NCI-H2196 treated with DMSO at 0.1 percent for 48 hours (cell line): ENCODE results near the gene PFN4.
"Not testable (repeated sequence)": the region's sequence is repeated elsewhere in the genome, so short reads cannot be mapped to it uniquely, and the experiment has no call there.

Experiments used
- DNase-seq: peaks from one replicate; lab custom pipeline; 2025; ENCODE audit not compliant: unreplicated experiment; lab: John Stamatoyannopoulos, UW

PFN4 gene

DNA sequence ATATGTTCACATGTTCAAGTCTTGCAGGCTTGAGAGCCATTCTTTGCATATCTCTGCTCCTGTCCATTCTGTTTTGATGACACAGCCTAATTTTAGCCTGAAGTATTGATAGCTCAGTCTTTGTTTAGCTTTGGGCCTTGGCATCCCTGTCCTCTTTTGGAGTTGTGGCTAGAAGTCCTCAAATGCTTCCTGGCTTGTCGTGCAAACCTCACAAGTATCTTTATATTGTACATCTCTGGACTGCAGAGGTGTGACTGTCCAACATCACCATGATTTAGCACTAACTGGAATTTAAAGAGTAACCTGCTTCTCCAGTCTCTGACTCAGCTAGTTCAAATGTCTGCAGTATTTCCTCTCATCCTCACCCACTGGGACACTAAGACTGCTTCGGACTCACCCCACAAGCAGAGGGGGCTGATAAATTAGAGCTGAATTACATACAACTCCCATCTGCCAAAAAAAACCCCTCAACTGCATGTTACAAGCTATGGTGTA is 11.7 kb downstream of the PFN4 start:
- DNase-seq, result no peak

DNA sequence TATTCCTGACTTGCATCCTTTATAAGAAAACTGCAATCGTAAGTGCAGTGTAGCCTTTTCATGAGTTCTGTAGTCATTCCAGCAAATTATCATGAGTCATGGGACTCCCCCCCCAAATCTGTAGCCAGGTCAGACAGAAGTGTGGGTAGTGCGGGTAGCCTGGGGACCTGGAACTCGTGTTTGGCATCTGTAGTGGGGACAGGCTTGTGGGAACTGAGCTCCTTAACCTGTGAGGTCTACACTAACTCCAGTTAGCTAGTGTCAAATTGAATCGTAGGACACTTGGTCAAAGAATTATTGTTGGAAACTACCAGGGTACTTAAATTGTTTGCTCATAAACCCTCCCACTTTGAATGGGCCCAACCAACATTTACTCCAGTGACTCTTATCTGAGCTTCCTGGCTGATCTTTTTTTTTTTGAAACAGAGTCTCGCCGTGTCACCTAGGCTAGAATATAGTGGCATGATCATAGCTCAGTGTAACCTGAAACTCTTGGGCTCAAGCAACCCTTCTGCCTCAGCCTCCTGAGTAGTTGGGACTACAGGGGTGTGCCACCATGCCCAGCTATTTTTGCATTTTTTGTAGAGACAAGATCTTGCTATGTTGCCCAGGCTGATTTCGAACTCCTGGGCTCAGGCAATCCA is 12.4 kb downstream of the PFN4 start:
- DNase-seq, result no peak

DNA sequence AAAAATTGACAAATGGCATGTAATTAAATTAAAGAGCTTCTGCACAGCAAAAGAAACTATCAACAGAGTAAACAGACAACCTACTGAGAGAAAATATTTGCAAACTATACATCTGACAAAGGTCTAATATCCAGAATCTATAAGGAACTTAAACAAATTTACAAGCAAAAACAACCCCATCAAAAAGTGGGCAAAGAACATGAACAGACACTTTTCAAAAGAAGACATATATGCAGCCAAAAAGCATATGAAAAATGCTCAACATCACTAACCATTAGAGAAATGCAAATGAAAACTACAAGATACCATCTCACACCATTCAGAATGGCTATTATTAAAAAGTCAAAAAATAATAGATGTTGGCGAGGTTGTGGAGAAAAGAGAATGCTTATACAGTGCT is 13.7 kb downstream of the PFN4 start:
- not testable (repeated sequence) for DNase-seq

DNA sequence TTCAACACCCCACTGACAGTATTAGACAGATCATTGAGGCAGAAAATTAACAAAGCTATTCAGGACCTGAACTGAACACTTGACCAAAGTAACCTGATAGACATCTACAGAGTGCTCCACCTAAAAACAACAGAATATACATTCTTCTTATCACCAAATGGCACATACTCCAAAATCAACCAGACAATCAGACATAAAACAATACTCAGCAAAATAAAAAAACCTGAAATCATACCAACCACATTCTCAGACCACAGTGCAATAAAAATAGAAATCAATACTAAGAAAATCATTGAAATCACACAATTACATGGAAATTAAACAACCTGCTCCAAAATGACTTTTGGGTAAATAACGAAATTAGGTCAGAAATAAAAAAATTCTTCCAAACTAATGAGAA is 15.8 kb downstream of the PFN4 start:
- DNase-seq, result no peak

DNA sequence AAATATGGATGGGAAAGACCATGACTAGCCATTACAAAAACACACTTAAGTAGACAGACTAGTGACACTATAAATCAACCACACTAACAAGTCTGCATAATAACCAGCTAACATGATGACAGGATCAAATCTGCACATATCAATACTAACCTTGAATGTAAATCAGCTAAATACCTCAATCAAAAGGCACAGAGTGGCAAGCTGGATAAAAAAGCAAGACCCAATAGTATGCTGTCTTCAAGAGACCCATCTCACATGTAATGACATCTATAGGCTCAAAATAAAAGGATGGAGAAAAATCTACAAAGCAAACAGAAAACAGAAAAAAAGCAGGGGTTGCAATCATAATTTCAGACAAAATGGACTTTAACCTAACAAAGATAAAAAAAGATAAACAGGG is 16.3 kb downstream of the PFN4 start:
- no peak for DNase-seq

DNA sequence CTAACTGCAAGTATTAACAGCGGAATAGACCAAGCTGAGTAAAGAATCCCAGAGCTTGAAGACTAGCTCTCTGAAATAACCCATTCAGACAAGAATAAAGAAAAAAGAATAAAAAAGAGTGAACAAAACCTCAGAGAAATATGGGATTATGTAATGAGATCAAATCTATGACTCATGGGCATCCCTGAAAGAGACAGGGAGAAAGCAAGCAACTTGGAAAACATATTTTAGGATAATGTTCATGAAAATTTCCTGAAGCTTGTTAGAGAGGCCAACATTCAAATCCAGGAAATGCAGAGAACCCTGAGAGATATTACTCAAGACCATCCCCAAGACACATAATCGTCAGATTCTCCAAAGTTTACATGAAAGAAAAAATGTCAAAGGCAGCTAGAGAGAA is 17.3 kb downstream of the PFN4 start:
- DNase-seq, result no peak

DNA sequence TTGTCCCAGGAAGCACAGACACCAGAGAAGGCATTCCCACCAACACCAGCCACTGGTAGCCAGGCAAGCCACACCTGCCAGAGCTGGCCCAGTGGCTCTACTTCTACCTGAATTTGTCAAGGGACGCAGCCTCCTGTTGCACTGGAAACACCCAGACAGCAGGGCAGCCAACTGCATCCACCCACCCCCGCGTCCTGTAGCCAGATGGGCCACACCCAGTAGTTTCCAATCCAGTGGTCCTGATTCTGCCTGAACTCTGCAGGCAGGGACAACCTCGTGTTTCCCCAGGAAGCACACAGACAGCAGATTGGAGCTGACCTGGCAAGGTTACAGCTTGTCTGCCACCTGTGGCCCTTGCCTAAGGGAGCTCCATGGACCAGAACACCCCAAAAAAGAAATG is 18.2 kb downstream of the PFN4 start:
- DNase-seq, result no peak

DNA sequence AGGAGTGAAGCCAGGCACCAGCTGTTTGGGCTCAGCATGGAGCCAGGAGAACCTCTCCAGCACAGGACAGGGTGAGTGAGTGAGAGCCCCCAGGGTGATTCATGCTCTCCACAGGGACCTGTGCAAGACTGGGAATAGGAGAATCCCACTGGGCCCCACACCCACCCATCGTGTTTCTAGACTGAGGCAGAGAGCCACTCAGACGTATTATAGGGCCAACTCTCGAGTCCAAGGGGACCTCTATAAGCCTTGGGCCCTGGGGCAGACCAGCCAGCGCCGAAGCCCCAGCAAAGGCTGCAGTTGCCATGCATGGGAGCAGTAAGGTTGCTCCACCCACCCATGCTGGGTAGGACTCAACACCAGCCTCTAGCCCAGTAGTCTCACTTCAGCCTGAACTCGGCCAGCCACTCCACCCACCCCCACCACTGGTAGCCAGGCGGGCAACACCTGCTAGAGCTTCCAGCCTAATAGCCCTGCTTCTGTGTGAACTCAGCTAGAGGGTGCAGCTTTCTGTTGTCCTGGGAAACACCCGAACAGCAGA is 19.0 kb downstream of the PFN4 start:
- no peak for DNase-seq

DNA sequence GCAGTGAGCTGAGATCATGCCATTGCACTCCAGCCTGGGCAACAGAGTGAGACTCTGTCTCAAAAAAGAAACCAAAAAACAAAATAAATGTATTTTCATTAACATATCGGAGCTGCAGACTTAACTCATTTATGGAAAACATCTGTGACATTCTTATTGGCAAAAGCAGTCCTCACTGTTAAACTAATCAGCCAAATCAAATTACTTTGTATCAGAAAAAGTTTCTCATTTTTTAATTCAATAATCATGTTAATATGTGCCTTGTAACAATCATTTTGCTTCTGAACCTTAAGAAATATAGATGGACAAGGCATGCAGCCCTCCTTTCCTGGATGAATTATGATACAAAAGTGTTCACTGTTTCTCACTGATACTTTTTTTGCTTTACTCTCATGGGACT is 20.5 kb downstream of the PFN4 start:
- DNase-seq, result no peak

DNA sequence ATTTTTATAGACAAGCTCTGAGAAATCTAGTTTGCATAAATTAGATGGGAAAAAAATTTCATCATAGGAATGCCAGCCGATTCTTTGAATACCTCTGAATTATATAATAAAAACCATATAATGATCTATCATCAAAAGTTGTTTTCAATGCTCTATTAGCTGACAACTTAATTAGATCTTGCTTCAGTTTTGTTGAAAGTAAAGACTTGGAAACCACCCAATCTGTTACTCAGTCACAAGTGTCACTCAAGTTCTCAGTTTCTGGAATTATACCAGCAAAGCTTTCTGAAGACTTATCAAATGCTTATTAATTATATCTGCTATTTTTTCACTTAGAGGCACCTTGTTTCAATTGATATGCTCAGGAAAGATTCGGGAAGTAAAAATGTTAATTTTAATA is 21.1 kb downstream of the PFN4 start:
- no peak for DNase-seq

DNA sequence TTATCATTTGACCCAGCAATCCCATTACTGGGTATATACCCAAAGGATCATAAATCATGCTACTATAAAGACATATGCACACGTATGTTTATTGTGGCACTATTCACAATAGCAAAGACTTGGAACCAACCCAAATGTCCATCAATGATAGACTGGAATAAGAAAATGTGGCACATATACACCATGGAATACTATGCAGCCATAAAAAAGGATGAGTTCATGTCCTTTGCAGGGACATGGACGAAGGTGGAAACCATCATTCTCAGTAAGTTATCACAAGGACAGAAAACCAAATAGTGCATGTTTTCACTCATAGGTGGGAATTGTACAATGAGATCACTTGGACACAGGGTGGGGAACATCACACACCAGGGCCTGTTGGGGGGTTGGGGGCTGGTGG is 22.4 kb downstream of the PFN4 start:
- DNase-seq, result not testable (repeated sequence)

DNA sequence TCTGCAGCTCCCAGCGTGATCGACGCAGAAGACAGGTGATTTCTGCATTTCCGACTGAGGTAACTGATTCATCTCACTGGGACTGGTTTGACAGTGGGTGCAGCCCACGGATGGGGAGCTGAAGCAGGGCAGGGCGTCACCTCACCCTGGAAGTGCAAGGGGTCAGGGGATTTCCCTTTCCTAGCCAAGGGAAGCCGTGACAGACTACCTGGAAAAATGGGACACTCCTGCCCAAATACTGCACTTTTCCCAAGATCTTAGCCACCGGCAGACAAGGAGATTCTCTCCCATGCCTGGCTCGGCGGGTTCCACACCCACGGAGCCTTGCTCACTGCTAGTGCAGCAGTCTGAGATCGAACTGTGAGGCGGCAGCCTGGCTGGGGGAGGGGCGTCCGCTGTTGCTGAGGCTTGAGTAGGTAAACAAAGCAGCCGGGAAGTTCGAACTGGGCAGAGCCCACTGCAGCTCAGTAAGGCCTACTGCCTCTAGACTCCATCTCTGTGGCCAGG is 27.9 kb downstream of the PFN4 start:
- DNase-seq, result not testable (repeated sequence)

DNA sequence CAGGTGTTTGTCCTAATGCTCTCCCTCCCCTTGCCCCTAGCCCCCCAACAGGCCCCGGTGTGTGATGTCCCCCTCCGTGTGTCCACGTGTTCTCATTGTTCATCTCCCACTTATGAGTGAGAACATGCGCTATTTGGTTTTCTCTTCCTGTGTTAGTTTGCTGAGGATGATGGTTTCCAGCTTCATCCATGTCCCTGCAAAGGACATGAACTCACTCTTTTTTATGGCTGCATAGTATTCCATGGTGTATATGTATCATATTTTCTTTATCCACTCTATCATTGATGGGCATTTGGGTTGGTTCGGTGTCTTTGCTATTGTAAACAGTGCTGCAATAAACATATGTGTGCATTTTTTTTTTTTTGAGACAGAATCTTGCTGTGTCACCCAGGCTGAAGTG is 29.9 kb downstream of the PFN4 start:
- not testable (repeated sequence) for DNase-seq

DNA sequence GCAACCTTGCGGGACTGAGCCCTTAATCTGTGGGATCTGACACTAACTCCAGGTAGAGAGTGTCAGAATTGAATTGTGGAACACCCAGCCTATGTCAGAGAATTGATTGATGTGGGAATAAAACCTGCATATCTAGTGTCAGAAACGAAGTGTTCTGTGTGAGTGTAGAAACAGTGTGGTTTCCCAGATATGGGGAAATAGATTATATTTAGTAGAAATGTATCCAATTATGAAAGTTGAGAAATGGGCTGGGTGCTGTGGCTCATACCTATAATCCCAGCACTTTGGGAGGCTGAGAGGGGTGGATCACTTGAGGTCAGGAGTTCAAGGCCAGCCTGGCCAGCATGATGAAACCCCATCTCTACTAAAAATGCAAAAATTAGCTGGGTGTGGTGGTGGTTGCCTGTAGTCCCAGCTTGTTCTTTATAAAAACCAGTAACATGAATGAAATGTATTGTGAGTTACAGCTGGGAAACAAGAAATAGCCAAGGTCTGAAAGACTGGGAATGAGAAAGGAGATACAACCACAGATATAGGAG is 34.2 kb downstream of the PFN4 start:
- DNase-seq, result no peak

DNA sequence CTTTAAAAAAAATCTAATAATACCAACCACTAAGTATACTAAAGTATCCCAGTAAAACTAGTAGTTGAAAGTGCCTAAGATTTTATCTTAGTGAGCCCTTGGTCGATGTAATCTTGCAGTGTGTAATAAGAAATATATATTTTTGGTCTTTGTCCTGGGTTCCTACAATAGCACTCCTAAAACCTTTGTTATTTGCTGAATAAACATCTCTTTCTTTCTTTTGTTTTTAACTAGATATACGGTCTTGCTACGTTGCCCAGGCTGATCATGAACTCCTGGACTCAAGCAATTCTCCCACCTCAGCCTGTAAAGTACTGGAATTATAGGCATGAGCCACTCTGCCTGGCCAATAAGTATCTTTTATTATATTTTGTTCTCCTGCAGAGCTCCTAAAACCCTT is 36.1 kb downstream of the PFN4 start:
- DNase-seq, result no peak

DNA sequence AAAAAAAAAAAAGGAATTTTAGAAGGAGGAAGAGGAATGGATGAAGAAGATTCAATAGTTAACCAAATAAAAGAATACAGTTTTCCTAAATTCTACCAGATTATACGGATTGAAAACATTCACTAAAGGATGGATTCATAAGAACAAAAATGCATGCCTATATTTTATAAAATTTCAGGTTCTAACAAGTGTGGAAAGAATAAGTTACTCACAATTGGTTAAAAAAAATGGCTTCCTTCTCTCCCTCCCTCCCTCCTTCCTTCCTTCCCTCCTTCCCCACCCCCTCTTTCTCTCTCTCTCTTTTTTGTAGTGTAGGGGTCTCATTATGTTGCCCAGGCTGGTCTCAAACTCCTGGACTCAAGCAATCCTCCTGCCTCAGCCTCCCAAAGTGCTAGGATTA is 36.9 kb downstream of the PFN4 start:
- DNase-seq, result no peak

DNA sequence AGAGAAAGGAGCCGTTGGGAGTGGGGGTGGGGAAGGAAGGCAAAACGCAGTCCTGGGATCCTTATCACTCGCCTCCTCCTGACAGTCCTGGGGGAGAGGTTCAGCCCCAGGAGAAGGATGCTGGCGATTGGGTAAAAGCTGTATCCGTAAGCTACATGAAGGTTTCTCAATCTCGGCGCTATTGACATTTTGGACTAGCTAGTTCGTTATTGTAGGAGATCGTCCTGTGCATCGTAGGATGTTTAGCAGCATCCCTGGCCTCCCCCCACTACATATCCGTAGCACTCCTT is 38.0 kb downstream of the PFN4 start:
- no peak for DNase-seq

DNA sequence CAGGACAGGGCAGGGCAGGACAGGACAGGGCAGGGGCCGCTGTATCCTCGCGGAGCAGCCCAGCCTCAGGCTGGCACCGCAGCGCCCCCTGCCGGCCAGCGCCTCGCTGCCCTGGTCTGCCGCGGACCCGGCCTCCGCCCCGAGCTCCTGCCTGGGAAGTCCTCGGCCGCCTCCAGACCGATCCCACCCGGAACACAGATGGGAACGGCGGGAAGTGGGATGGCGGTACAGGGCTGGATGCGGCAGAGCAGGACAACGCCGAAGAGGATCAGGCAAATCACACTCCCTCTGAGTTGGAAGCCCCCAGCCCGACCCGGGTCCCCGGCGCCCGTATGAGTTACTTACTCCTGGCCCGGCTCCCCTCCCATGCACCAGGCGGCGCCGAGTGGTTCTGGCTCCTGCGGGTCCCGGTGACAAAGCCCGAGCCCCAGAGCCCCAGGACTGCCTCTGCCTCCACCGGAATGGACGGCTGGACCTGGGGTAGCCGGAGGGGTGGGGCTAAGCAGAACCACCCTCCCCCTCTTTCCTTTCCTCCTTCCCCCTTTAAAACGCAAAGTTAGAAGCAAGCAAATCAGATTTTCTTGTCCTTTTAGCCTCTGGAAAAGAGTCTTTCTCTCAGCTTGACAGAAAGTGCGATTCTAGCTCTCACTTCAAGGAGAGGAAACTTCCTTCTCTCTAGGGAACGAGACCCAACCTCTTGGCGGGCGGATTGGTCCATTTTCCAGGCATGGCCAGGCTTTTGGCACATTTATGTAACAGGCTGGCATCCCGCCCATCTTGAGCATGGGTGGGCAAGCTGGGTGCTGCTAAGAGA is 38.5 kb downstream of the PFN4 start, which contains the start of gene TP53I3:
Gene TP53I3 (minus strand): TSS at position 449 of the 814 bp plus-strand sequence. CDS start 508 bp downstream, outside the sequence.
- DNase-seq, result peak; percentile 62

DNA sequence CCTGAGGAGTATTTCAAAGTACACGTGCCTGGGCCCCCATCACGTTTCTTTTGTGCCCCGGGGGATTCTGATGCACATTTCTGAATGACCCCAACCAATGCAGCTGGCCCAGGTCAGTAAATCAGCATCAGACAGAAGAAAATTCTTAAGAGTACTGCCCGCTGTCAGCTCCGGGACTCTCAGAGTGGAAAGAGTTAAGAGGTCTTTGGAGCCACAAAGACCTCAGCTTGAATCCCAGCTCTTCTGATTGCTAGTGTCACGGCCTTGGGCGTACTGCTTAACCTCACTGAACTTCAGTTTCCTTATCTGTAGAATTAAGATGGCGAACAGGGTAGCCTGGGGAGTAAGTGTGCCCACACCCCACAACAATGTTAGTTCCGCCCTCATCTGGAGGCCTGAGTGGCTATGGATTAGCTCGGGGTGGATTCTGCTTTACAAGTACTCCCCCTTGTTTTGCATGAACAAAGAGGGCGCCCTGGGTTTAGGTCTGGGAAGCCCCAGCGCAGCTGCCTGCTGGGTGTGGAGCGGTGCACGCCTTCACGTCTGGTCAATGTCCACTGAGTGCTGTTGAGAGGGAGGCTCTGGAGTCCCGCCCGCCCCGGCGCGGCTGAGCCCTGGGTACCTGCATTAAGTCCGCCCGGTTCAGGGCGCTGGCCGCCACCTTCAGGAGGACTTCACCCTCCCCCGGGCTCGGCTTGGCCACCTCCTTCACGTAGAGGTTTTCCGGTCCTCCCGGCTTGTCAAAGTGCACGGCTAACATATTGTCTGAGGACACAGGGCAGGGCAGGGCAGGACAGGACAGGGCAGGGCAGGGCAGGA is 39.4 kb downstream of the PFN4 start:
- DNase-seq, result peak; percentile 77

DNA sequence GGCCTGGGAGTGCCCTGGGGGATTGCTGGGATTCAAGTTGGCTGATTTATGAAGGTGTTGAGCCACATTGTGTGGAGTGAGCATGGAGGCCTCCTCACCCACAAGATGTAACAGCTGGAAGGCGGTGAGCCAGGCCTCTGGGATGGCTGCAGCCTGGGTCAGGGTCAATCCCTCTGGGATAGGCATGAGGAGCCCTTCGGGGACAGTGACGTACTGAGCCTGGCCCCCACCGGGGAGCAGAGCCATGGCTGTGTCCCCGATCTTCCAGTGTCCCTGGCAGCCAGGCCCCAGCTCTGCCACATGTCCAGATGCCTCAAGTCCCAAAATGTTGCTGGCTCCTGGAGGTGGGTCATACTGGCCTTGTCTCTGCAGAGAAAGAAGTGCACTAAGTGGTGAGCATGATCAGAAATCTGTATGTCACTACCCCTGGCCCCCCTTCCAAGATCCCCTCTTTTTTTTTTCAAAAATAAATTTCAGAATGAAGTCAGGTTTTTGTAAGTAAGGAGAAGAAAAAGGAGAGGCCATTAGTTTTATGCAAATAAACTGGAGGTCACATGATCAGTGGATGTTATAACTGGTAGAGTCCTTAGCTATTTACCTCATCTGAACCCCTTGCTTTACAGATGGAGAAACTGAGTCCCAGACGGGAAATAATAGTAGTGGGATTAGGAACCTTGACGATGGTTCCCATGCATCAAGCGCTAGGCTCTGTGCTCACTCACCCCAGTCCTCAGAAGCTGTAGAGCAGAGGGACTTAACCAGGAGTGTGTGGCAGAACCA is 40.2 kb downstream of the PFN4 start:
- DNase-seq, result no peak
